Measurements from ENCODE around the gene GOLGA8S.
"Not testable (repeated sequence)": the region's sequence is repeated elsewhere in the genome, so short reads cannot be mapped to it uniquely, and the experiment has no call there.

DNA sequence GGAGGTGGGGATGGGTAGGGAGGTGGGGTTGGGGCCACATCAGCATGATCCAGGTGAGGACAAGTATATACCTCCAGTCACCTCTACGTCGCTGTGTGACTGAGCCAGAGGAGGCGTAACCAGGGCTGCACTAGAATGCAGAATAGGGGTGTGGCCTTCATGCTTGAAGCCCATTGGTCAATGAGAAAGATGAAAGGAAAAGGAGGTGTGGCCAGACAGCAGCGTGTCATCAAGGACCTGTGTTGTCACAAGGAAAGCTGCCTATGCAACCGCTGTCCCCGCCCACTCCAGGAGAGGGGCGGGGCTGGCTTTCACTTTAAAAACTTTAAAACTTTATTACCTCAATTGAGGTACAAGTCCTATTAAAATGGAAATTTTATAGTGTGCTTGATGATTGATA, 20.5 kb upstream of the GOLGA8S start, which contains the start of gene GOLGA6L26:
- TF ChIP-seq, protein P1, sequence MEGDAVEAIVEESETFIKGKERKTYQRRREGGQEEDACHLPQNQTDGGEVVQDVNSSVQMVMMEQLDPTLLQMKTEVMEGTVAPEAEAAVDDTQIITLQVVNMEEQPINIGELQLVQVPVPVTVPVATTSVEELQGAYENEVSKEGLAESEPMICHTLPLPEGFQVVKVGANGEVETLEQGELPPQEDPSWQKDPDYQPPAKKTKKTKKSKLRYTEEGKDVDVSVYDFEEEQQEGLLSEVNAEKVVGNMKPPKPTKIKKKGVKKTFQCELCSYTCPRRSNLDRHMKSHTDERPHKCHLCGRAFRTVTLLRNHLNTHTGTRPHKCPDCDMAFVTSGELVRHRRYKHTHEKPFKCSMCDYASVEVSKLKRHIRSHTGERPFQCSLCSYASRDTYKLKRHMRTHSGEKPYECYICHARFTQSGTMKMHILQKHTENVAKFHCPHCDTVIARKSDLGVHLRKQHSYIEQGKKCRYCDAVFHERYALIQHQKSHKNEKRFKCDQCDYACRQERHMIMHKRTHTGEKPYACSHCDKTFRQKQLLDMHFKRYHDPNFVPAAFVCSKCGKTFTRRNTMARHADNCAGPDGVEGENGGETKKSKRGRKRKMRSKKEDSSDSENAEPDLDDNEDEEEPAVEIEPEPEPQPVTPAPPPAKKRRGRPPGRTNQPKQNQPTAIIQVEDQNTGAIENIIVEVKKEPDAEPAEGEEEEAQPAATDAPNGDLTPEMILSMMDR (IDR thresholded peaks at IDR 0.05) = not testable (repeated sequence)
- TF ChIP-seq POLR2A (IDR thresholded peaks at IDR 0.05) = not testable (repeated sequence)
